HG02588 (cell line): ENCODE measurements around the gene DEK.
"Not testable (repeated sequence)": the region's sequence is repeated elsewhere in the genome, so short reads cannot be mapped to it uniquely, and the experiment has no call there.

Source experiments
- ATAC-seq: cut with Tn5 transposase; IDR thresholded peaks from one replicate; pipeline ENCODE4 v1.9.1; 2021; ENCODE audit warnings: mild to moderate bottlenecking, moderate library complexity; ENCODE audit not compliant: unreplicated experiment

Gene DEK

DNA sequence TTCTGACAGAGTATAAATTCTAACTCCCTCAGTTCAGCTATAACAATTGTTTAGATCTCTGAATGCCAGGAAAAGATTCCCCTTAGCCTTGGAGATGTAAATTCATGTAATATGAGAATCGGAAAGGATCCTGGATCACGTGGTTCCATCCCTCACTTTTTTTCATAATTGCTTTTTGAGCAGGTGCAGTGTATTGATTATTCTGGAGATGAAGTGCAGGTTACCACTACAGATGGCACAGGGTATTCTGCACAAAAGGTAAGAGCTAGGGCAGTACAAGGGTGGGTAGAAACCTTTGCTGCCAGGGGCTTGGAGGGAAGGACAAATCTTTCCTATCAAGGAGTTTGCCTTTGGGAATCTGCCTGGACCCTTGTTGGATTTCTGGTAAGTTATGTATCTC lies 56.4 kb downstream of the DEK start:
- no peak for ATAC-seq

- no peak for ATAC-seq
Measured at GRCh38 chr6:18207438-18207837, 56.9 kb downstream of the DEK start.

- ATAC-seq = no peak
Measured at GRCh38 chr6:18206591-18206990, 57.7 kb downstream of the DEK start.

DNA sequence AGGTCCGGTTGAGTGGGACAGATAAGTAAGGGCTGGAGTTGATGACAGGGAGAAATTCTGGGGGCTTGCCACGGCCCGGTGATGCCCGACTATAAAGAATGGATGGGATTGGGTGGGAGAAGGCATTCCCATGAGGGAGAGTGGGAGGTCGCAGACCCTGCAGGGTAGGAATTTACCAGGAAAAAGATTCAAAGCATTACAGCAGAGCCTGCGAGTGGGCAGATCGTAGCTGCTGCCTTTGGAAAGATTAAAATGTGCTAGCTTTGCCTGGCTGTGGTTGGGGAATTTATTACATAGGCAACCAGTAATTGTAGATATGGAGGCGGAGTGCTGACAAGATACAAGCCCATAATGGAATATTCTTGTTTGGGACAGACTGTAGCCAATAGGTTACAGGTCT lies 59.6 kb downstream of the DEK start:
- no peak for ATAC-seq

DNA sequence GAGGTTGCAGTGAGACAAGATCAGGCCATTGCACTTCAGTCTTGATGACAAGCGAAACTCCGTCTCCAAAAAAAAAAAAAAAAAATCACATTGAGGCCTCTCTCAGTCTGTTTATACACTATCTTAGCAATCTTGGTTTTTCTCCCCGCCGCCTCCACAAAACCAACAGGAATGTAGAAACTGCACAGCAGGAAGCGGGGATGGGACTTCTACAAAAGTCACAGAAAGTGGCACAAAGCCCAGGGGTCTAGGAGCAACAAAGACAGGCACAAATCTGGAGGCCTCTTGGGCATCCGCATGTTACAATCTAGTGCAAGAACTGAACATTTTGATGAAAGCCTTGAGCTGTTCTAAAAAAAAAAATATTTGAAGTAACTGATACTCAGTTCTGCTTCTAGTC lies 60.5 kb downstream of the DEK start:
- no peak for ATAC-seq

GRCh38 chr6:18192026-18192425 lies 72.3 kb downstream of the DEK start:
- ATAC-seq = no peak

DNA sequence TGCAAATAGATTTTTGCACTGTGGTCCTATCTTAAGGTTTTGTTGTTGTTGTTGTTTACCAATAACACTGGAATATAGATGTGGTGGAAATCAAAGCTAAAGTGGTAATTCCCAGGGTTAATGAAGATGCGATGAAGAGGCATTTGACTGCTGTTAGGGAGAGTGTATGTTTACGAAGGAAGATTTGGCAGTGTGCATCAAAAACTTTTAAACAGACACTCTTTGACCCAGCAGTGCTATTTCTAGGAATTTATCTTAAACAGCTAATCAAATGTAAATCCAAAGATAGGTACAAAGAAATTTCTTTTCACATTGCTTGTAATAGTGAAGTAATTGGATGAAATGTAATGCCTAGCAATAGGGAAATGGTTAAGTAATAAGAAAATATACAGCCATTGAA lies 75.1 kb downstream of the DEK start:
- no peak for ATAC-seq

DNA sequence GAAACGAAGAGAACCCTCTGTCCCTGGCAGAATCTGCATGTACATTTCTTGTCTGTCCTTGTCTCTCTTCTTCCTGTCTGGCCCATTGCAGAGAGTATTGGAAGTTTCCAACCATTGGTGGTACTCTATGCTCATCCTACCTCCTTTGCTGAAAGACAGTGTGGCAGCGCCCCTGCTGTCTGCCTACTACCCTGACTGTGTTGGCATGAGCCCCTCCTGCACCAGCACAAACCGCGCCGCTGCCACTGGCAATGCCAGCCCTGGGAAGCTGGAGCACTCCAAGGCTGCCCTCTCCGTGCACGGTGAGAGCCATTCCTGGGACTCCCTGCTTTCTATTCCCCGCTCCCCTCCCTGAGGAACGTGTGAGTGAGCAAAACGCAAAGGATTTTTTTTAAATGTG lies 76.6 kb downstream of the DEK start:
- ATAC-seq = no peak

- no peak for ATAC-seq
Measured at GRCh38 chr6:18186540-18187250, 77.6 kb downstream of the DEK start.

DNA sequence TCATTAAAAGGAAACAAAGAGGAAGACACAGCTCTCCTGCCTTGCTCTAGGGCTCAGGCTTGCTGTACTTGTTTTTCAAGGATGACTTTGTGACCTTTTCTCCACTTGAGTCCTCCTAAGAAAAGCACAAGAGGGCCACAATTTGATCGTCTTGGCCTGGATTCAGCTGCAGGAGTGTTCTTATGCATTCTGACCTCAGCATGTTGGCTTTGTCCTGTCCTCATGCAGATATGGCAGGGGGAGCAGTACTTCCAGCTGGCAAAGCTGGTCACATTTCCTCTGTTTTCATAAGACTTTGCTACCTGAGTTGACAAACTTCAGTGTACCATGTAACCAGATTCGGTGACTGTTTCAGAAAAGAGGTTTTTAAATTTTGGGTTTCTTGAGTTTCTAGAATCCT lies 78.3 kb downstream of the DEK start:
- no peak for ATAC-seq

- ATAC-seq = no peak
Measured at GRCh38 chr6:18185624-18186023, 78.7 kb downstream of the DEK start.

GRCh38 chr6:18183766-18184165 lies 80.6 kb downstream of the DEK start:
- no peak for ATAC-seq

DNA sequence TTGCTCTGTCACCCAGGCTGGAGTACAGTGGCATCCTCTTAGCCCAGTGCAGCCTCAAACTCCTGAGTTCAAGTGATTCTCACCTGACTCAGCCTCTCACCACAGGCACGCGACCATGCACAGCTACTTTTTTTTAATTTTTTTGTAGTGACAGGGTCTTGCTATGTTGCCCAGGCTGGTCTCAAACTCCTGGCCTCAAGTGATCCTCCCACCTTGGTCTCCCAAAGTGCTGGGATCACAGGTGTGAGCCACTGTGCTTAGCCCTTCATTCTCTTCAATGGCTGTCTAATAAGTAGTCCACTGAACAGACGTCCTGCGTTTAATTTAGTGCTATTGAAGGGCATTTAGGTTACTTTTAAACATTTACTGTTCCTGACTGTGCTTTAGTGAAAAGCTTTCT lies 81.8 kb downstream of the DEK start:
- ATAC-seq = no peak

DNA sequence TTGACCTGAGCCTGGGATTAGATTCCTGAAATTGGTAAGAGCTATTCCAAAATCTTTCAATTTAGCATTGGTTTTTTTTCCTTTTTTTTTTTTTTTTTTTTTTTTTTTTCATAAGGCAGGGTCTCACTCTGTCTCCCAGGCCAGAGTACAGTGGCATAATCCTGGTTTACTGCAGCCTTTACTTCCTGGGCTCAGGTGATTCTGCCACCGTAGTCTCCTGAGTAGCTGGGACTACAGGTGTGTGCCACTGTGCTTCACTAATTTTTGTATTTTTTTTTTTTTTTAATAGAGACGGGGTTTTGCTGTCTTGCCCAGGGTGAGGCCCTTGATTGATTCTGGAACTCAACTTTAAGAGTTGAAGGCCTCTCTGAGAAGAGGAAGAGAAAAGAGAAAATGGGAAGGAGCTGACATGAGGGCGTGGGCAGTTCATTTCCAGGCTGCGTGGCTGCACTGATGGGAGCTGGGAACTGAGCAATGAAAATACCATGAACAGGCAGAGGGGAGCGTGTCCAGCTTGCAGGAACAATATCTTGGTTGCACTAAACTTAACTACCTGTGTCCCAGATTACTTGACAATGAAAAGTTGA lies 84.5 kb downstream of the DEK start:
- ATAC-seq = no peak

GRCh38 chr6:18178960-18179615 lies 85.2 kb downstream of the DEK start:
- ATAC-seq = no peak

GRCh38 chr6:18177286-18177965 lies 86.9 kb downstream of the DEK start:
- ATAC-seq = no peak

DNA sequence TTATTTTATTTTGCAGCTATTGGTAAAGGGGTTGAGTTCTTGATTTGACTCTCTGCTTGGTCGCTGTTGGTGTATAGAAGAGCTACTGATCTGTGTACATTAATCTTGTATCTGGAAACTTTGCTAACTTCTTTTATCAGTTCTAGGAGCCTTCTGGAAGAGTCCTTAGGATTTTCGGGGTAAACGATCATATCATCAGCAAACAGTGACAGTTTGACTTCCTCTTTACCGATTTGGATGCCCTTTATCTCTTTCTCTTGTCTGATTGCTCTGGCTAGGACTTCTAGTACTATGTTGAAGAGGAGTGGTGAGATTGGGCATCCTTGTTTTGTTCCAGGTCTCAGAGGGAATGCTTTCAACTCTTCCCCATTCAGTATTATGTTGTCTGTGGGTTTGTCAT lies 88.1 kb downstream of the DEK start:
- not testable (repeated sequence) for ATAC-seq
